ENCODE results near the gene PRIMPOL.

Gene PRIMPOL

GRCh38 chr4:184705692-184706091 is 56.2 kb downstream of the PRIMPOL start:
- no peak for DNase-seq (ENCODE audit: low read depth)
- in situ Hi-C loops (cut with HindIII; ENCODE audit: low sequenced_read_pairs): no loop called here
- TF ChIP-seq CTCF (IDR thresholded peaks at IDR 0.05; ENCODE audit: low read depth, low read length, missing control alignments): no peak
- no peak overlapping the region for H3K4me3 ChIP-seq (ENCODE audit: low read depth, low read length)

- TF ChIP-seq CTCF (IDR thresholded peaks at IDR 0.05; ENCODE audit: low read depth, low read length, missing control alignments): no peak
- no peak overlapping the region for H3K4me3 ChIP-seq (ENCODE audit: low read depth, low read length)
- in situ Hi-C loops (cut with HindIII; ENCODE audit: low sequenced_read_pairs): no loop called here
- no peak for DNase-seq (ENCODE audit: low read depth)
Measured at GRCh38 chr4:184706453-184706852, 56.9 kb downstream of the PRIMPOL start.

- no peak for DNase-seq (ENCODE audit: low read depth)
- no peak for TF ChIP-seq CTCF (IDR thresholded peaks at IDR 0.05; ENCODE audit: low read depth, low read length, missing control alignments)
- no peak overlapping the region for H3K4me3 ChIP-seq (ENCODE audit: low read depth, low read length)
- in situ Hi-C loops (cut with HindIII; ENCODE audit: low sequenced_read_pairs): no loop called here
Measured at GRCh38 chr4:184712322-184712721, 62.8 kb downstream of the PRIMPOL start.

GRCh38 chr4:184713887-184714286 is 64.3 kb downstream of the PRIMPOL start:
- DNase-seq (ENCODE audit: low read depth): no peak
- no peak for TF ChIP-seq CTCF (IDR thresholded peaks at IDR 0.05; ENCODE audit: low read depth, low read length, missing control alignments)
- in situ Hi-C loops (cut with HindIII; ENCODE audit: low sequenced_read_pairs): no loop called here
- H3K4me3 ChIP-seq (ENCODE audit: low read depth, low read length): no peak overlapping the region

GRCh38 chr4:184715526-184715925 is 66.0 kb downstream of the PRIMPOL start:
- TF ChIP-seq CTCF (IDR thresholded peaks at IDR 0.05; ENCODE audit: low read depth, low read length, missing control alignments): no peak
- DNase-seq (ENCODE audit: low read depth): no peak
- in situ Hi-C loops (cut with HindIII; ENCODE audit: low sequenced_read_pairs): no loop called here
- no peak overlapping the region for H3K4me3 ChIP-seq (ENCODE audit: low read depth, low read length)

GRCh38 chr4:184719407-184719806 is 69.9 kb downstream of the PRIMPOL start:
- in situ Hi-C loops (cut with HindIII; ENCODE audit: low sequenced_read_pairs): no loop called here

More at GRCh38 chr4:184719407-184719806, 69.9 kb downstream of the PRIMPOL start:
- H3K4me3 ChIP-seq (ENCODE audit: low read depth, low read length): no peak overlapping the region
- TF ChIP-seq CTCF (IDR thresholded peaks at IDR 0.05; ENCODE audit: low read depth, low read length, missing control alignments): no peak
- no peak for DNase-seq (ENCODE audit: low read depth)

Data from astrocyte of the cerebellum (primary cell).